WTC11 (cell line): Measurements from ENCODE around the gene ZNF768.

Experiments used
- ATF3 ChIP-seq: sonication (generic); formaldehyde crosslinking; conservative IDR thresholded peaks from 2 replicates; pipeline ENCODE4 v1.8.1; 2022; ENCODE audit warnings: mild to moderate bottlenecking, missing genetic modification reagents
- CTCF ChIP-seq: fragments of 200-600 bp; IDR thresholded peaks from 2 replicates; pipeline ENCODE4 v1.8.0; 2022; ENCODE audit warnings: antibody characterized with exemption
- E2F4 ChIP-seq: sonication (generic); formaldehyde crosslinking; IDR thresholded peaks from 2 replicates; pipeline ENCODE4 v1.8.1; 2022; ENCODE audit warnings: low read depth, mild to moderate bottlenecking, moderate library complexity, missing genetic modification reagents, borderline replicate concordance
- FOXP1 ChIP-seq: sonication (generic); formaldehyde crosslinking; IDR thresholded peaks from 2 replicates; pipeline ENCODE4 v1.8.0; 2022; ENCODE audit warnings: missing genetic modification reagents, mild to moderate bottlenecking, moderate library complexity, borderline replicate concordance
- FOXP4 ChIP-seq: sonication (generic); formaldehyde crosslinking; IDR thresholded peaks from 2 replicates; pipeline ENCODE4 v1.8.0; 2022; ENCODE audit warnings: mild to moderate bottlenecking, missing genetic modification reagents
- HMGA2 ChIP-seq: fragments of 250-450 bp; sonication (Bioruptor Pico); IDR thresholded peaks from 2 replicates; pipeline ENCODE4 v1.4.0; 2021; ENCODE audit warnings: mild to moderate bottlenecking, moderate library complexity
- NR3C1 ChIP-seq: sonication (generic); formaldehyde crosslinking; conservative IDR thresholded peaks from 2 replicates; pipeline ENCODE4 v1.8.1; 2023; ENCODE audit warnings: low read depth, mild to moderate bottlenecking, missing genetic modification reagents
- PRDM15 ChIP-seq: sonication (generic); formaldehyde crosslinking; IDR thresholded peaks from 2 replicates; pipeline ENCODE4 v1.8.0; 2022; ENCODE audit warnings: missing genetic modification reagents
- SMAD3 ChIP-seq: sonication (generic); formaldehyde crosslinking; IDR thresholded peaks from 2 replicates; pipeline ENCODE4 v1.8.0; 2022; ENCODE audit warnings: missing genetic modification reagents, mild to moderate bottlenecking, borderline replicate concordance
- SP1 ChIP-seq: sonication (generic); formaldehyde crosslinking; conservative IDR thresholded peaks from 2 replicates; pipeline ENCODE4 v1.8.1; 2022; ENCODE audit warnings: missing genetic modification reagents
- ZBTB43 ChIP-seq: sonication (generic); formaldehyde crosslinking; IDR thresholded peaks from 2 replicates; pipeline ENCODE4 v1.8.1; 2023; ENCODE audit warnings: mild to moderate bottlenecking, missing genetic modification reagents
- ZNF512 ChIP-seq: sonication (generic); formaldehyde crosslinking; IDR thresholded peaks from 2 replicates; pipeline ENCODE4 v1.8.1; 2022; ENCODE audit warnings: missing genetic modification reagents, borderline replicate concordance

- TF ChIP-seq SP1 (CRISPR knock-in tag) (no peak), SMAD3 (CRISPR knock-in tag) (no peak), CTCF (no peak), NR3C1 (CRISPR knock-in tag) (no peak), ZNF512 (CRISPR knock-in tag) (no peak), HMGA2 (CRISPR knock-in tag) (no peak), FOXP1 (no peak), PRDM15 (CRISPR knock-in tag) (no peak), FOXP4 (CRISPR knock-in tag) (no peak), ATF3 (no peak), E2F4 (CRISPR knock-in tag) (no peak), ZBTB43 (CRISPR knock-in tag) (no peak)
These were observed 52.3 kb downstream of the ZNF768 start for GRCh38 chr16:30474074-30474452.
